Kidney (tissue), 14 donors: ENCODE results near the gene ENTHD1. TPM values are rescaled to one million over a fixed set of nuclear protein-coding genes. Genes with fewer than 3 reads are reported as not detected.

Experiments
- DNase-seq, 5 donors: peaks; one replicate each; pipeline ENCODE4 v3.0.0-alpha.2; 2013 to 2020
- FAIRE-seq: peaks from 2 replicates; lab custom pipeline; 2012; peaks lifted over from hg19 to GRCh38; lab: Jason Lieb, UNC
- H3K27ac ChIP-seq, 2 donors: one replicate each; pipeline ENCODE4 v1.7.0; 2013; ENCODE audit warnings: low read depth in 2 of 2, low read length in 2 of 2, inconsistent platforms in 1 of 2
- H3K27me3 ChIP-seq: one replicate; pipeline ENCODE4 v1.7.1; 2013; ENCODE audit warnings: low read length, inconsistent platforms; ENCODE audit not compliant: control insufficient read depth, insufficient read depth
- H3K36me3 ChIP-seq, 3 donors: one replicate each; pipeline versions ENCODE4 v1.7.0 to v1.7.1; 2013; ENCODE audit warnings: low read length in 3 of 3, control low read depth in 1 of 3, inconsistent platforms in 1 of 3; ENCODE audit not compliant: insufficient read depth in 3 of 3, control insufficient read depth in 2 of 3
- H3K4me1 ChIP-seq, 3 donors: one replicate each; pipeline versions ENCODE4 v1.7.0 to v1.7.1; 2013; ENCODE audit warnings: low read length in 3 of 3, inconsistent platforms in 1 of 3, low read depth in 1 of 3; ENCODE audit not compliant: control insufficient read depth in 2 of 3, insufficient read depth in 2 of 3
- H3K4me3 ChIP-seq, 3 donors: one replicate each; pipeline versions ENCODE4 v1.7.0 to v1.8.1; 2013; ENCODE audit warnings: low read length in 3 of 3, control low read depth in 1 of 3, inconsistent platforms in 1 of 3
- H3K9ac ChIP-seq, 3 donors: one replicate each; pipeline versions ENCODE4 v1.7.0 to v1.7.1; 2013; ENCODE audit warnings: low read length in 3 of 3, control low read depth in 1 of 3, inconsistent platforms in 1 of 3
- H3K9me3 ChIP-seq, 3 donors: one replicate each; pipeline versions ENCODE4 v1.7.0 to v1.7.1; 2013; ENCODE audit warnings: low read length in 3 of 3, control low read depth in 1 of 3, inconsistent platforms in 1 of 3; ENCODE audit not compliant: control insufficient read depth in 2 of 3, insufficient read depth in 1 of 3
- CTCF ChIP-seq: IDR thresholded peaks from 3 replicates; pipeline ENCODE4 v1.5.1; 2012; ENCODE audit warnings: mild to moderate bottlenecking, moderate library complexity, borderline replicate concordance; ENCODE audit not compliant: insufficient read depth; ENCODE audit errors: extremely low read depth
- intact Hi-C: fragments of 100-400 bp; cut with DNase I; formaldehyde crosslinking; loops from one replicate; pipeline ENCODE4 v1.11.1; 2022
- polyA plus RNA-seq: library from polyadenylated mRNA; stranded (reverse); fragments of 350-450 nt; fragmentation: Illumina TruSeq; extraction: RNeasy Lipid Tissue Mini Kit (QIAGEN cat#74804); gene quantifications from one replicate; pipeline ENCODE4 v1.2.3, GENCODE V29; 2014; ENCODE audit warnings: low read depth, low replicate concordance; ENCODE audit not compliant: insufficient read depth
- total RNA-seq: library from RNA; stranded (reverse); fragmentation: NEBNext Ultra II Directional; extraction: Animal tissue kit (Norgen Biotek cat#: 25700); gene quantifications from one replicate; pipeline ENCODE4 v1.2.1, GENCODE V29; 2021
- donor health status: control.
- donor health status: control.
- donor health status: control.
- donor health status: control.
- donor health status: control.
- donor health status: DM: yes; HTN: yes; CAD: no.
- donor health status: Normal renal cell carcinoma (clear cell type).

Gene ENTHD1
- total and polyA plus RNA-seq, 2 donors from 2014 or later: not detected

GRCh38 chr22:39839204-39839603 is 54.4 kb downstream of the ENTHD1 start:
- TF ChIP-seq CTCF: no peak
- H3K27ac ChIP-seq: no peak overlapping the region
- FAIRE-seq: no peak
- H3K36me3 ChIP-seq: no peaks in the 10 kb centered on the region
- no peak overlapping the region for H3K4me3 ChIP-seq
- H3K4me1 ChIP-seq: no peaks in the 10 kb centered on the region
- no peaks in the 10 kb centered on the region for H3K27me3 ChIP-seq
- intact Hi-C loops: no loop called here
- no peak for DNase-seq
- peaks cover 0 to 2% (median 0%) of the 10 kb centered on the region in 3 donors for H3K9me3 ChIP-seq
- no peak overlapping the region for H3K9ac ChIP-seq

GRCh38 chr22:39833610-39834009 is 60.0 kb downstream of the ENTHD1 start:
- intact Hi-C loops: no loop called here
- Histone ChIP-seq H3K36me3 (no peaks in the 10 kb centered on the region), H3K27me3 (no peaks in the 10 kb centered on the region), H3K9me3 (no peaks in the 10 kb centered on the region), H3K27ac (no peak overlapping the region), H3K4me1 (no peaks in the 10 kb centered on the region), H3K9ac (no peak overlapping the region), H3K4me3 (no peak overlapping the region)
- TF ChIP-seq CTCF: no peak
- DNase-seq: no peak
- no peak for FAIRE-seq

- H3K4me3 ChIP-seq: no peak overlapping the region
- H3K27ac ChIP-seq: no peak overlapping the region
- H3K27me3 ChIP-seq: no peaks in the 10 kb centered on the region
- FAIRE-seq (no peak), DNase-seq (no peak)
- no peak overlapping the region for H3K9ac ChIP-seq
- intact Hi-C loops: no loop called here
- H3K36me3 ChIP-seq: no peaks in the 10 kb centered on the region
- H3K9me3 ChIP-seq: no peaks in the 10 kb centered on the region
- H3K4me1 ChIP-seq: no peaks in the 10 kb centered on the region
- no peak for TF ChIP-seq CTCF
Observed at GRCh38 chr22:39833093-39833492, 60.5 kb downstream of the ENTHD1 start.

GRCh38 chr22:39832627-39833074 is 60.9 kb downstream of the ENTHD1 start:
- H3K4me1 ChIP-seq: no peaks in the 10 kb centered on the region
- no peak overlapping the region for H3K9ac ChIP-seq
- FAIRE-seq (no peak), DNase-seq (peak in 1 of 5 donors; percentile 26)
- intact Hi-C loops: no loop called here
- H3K4me3 ChIP-seq: no peak overlapping the region
- H3K9me3 ChIP-seq: no peaks in the 10 kb centered on the region
- no peaks in the 10 kb centered on the region for H3K36me3 ChIP-seq
- no peak overlapping the region for H3K27ac ChIP-seq
- no peak for TF ChIP-seq CTCF
- H3K27me3 ChIP-seq: no peaks in the 10 kb centered on the region
